HepG2 (cell line): ENCODE measurements around the gene CELF5. TPM values are rescaled to one million over a fixed set of nuclear protein-coding genes. Genes with fewer than 3 reads are reported as not detected.

Source experiments
- ATF1 ChIP-seq: IDR thresholded peaks from 2 replicates; pipeline ENCODE4 v1.6.1; 2016; ENCODE audit warnings: mild to moderate bottlenecking, control low read depth
- E2F2 ChIP-seq: sonication (generic); formaldehyde crosslinking; IDR thresholded peaks from 2 replicates; pipeline ENCODE4 v1.4.0; 2020; ENCODE audit warnings: missing genetic modification reagents, borderline replicate concordance
- FOXA1 ChIP-seq, 2 experiments: fragments of 450-650 bp in 1 of 2; sonication (generic) in 1 of 2; formaldehyde crosslinking in 1 of 2; IDR thresholded peaks; 2 replicates each; pipeline versions ENCODE4 v1.4.0 to v1.6.1; 2016 to 2020; ENCODE audit warnings: missing genetic modification reagents in 1 of 2
- GMEB1 ChIP-seq: sonication (generic); formaldehyde crosslinking; IDR thresholded peaks from 2 replicates; pipeline ENCODE4 v1.5.1; 2020; ENCODE audit warnings: missing genetic modification reagents, mild to moderate bottlenecking, borderline replicate concordance
- KDM1A ChIP-seq: IDR thresholded peaks from 2 replicates; pipeline ENCODE4 v1.6.1; 2016; ENCODE audit warnings: missing compliant biosample characterization
- NFKB2 ChIP-seq: sonication (generic); formaldehyde crosslinking; IDR thresholded peaks from 2 replicates; pipeline ENCODE4 v1.4.0; 2020; ENCODE audit warnings: missing genetic modification reagents, borderline replicate concordance
- NRL ChIP-seq: sonication (generic); formaldehyde crosslinking; IDR thresholded peaks from 2 replicates; pipeline ENCODE4 v1.5.0; 2020; ENCODE audit warnings: missing genetic modification reagents, mild to moderate bottlenecking, moderate library complexity, borderline replicate concordance
- RCOR2 ChIP-seq: IDR thresholded peaks from 2 replicates; pipeline ENCODE4 v1.6.1; 2016; ENCODE audit warnings: missing biosample characterization, missing genetic modification reagents
- RFXAP ChIP-seq: sonication (generic); formaldehyde crosslinking; IDR thresholded peaks from 2 replicates; pipeline ENCODE4 v1.4.0; 2020; ENCODE audit warnings: missing genetic modification reagents, borderline replicate concordance
- TEF ChIP-seq: sonication (generic); formaldehyde crosslinking; IDR thresholded peaks from 2 replicates; pipeline ENCODE4 v1.5.0; 2020; ENCODE audit warnings: missing genetic modification reagents
- ZBTB39 ChIP-seq: sonication (generic); formaldehyde crosslinking; IDR thresholded peaks from 2 replicates; pipeline ENCODE4 v1.5.0; 2020; ENCODE audit warnings: missing genetic modification reagents
- ZFAT ChIP-seq: sonication (generic); formaldehyde crosslinking; conservative IDR thresholded peaks from 2 replicates; pipeline ENCODE4 v1.8.1; 2023; ENCODE audit warnings: missing genetic modification reagents, inconsistent platforms
- ZNF292 ChIP-seq: sonication (generic); formaldehyde crosslinking; IDR thresholded peaks from 2 replicates; pipeline ENCODE4 v1.8.1; 2022; ENCODE audit warnings: mild to moderate bottlenecking, low read depth, missing genetic modification reagents, borderline replicate concordance
- ZNF430 ChIP-seq: sonication (generic); formaldehyde crosslinking; IDR thresholded peaks from 2 replicates; pipeline ENCODE4 v1.9.0; 2021; ENCODE audit warnings: mild to moderate bottlenecking, missing genetic modification reagents
- ZNF614 ChIP-seq: IDR thresholded peaks from 2 replicates; pipeline ENCODE4 v1.6.1; 2018; ENCODE audit warnings: missing biosample characterization, missing genetic modification reagents, inconsistent platforms, borderline replicate concordance
- ZNF687 ChIP-seq: sonication (generic); formaldehyde crosslinking; IDR thresholded peaks from 2 replicates; pipeline ENCODE4 v1.5.1; 2020; ENCODE audit warnings: mild to moderate bottlenecking, missing genetic modification reagents, moderate library complexity
- ZNF766 ChIP-seq: sonication (generic); formaldehyde crosslinking; IDR thresholded peaks from 2 replicates; pipeline ENCODE4 v1.5.0; 2020; ENCODE audit warnings: missing genetic modification reagents, borderline replicate concordance
- ZNF839 ChIP-seq: sonication (generic); formaldehyde crosslinking; IDR thresholded peaks from 2 replicates; pipeline ENCODE4 v1.4.0; 2020; ENCODE audit warnings: missing genetic modification reagents, mild to moderate bottlenecking, borderline replicate concordance
- polyA plus RNA-seq, 8 experiments: library from polyadenylated mRNA; depleted of rRNA in 3 of 8; stranded (reverse) in 7 of 8; unstranded in 1 of 8; fragments of >200 nt; fragmentation: Illumina TruSeq in 4 of 8; extraction: Trizol in 4 of 8; gene quantifications; 2 replicates each; pipeline versions ENCODE4 v1.2.1 to v1.2.3, GENCODE V29; 2011 to 2016; ENCODE audit warnings: low read depth in 4 of 8, missing spikeins in 1 of 8, mixed read lengths in 1 of 8; ENCODE audit not compliant: insufficient read depth in 1 of 8
- total RNA-seq, 5 experiments: library from RNA; depleted of rRNA; stranded (reverse); fragments of >200 nt; fragmentation: Illumina TruSeq; extraction: Trizol; gene quantifications; 2 replicates each; pipeline ENCODE4 v1.2.3, GENCODE V29; 2016; ENCODE audit warnings: low read depth in 1 of 5

CELF5 gene
- total and polyA plus RNA-seq, 2 of the 13 experiments (the other 11 are each of a cell fraction or from before 2014, with no cell fraction given): 0.31 to 0.84 TPM

GRCh38 chr19:3343619-3344502, 119.4 kb downstream of the CELF5 start (continued):
- TF ChIP-seq ZNF687 (CRISPR knock-in tag) (peak; percentile 49), ZNF766 (no peak), RFXAP (CRISPR knock-in tag) (0 out of 2 replicates have a peak, but pooled peaks have one; percentile 47), TEF (no peak), ZNF430 (CRISPR knock-in tag) (0 out of 2 replicates have a peak, but pooled peaks have one; percentile 37), ZBTB39 (CRISPR knock-in tag) (no peak), KDM1A (CRISPR knock-in tag) (peak; percentile 77; the same call in 1 of the 2 replicates), NFKB2 (no peak), ATF1 (no peak), E2F2 (CRISPR knock-in tag) (no peak), RCOR2 (CRISPR knock-in tag) (peak; percentile 62; the same call in 1 of the 2 replicates), ZNF614 (CRISPR knock-in tag) (no peak), GMEB1 (CRISPR knock-in tag) (0 out of 2 replicates have a peak, but pooled peaks have one; percentile 18), ZNF839 (0 out of 2 replicates have a peak, but pooled peaks have one; percentile 17), FOXA1 (IDR thresholded peaks at IDR 0.05) (no peak), FOXA1 (CRISPR knock-in tag; IDR thresholded peaks at IDR 0.05) (peak; percentile 25; the same call in 1 of the 2 replicates), ZNF292 (CRISPR knock-in tag) (0 out of 2 replicates have a peak, but pooled peaks have one; percentile 1), NRL (CRISPR knock-in tag) (no peak), ZFAT (CRISPR knock-in tag) (no peak)
